ENCODE data around the gene BIN1. TPM values are rescaled to one million over a fixed set of nuclear protein-coding genes. Genes with fewer than 3 reads are reported as not detected.

The BIN1 gene
- total RNA-seq, 1 experiment from 2014 or later: 42.5 TPM

GRCh38 chr2:127044977-127045661, 61.8 kb downstream of the BIN1 start (continued):
- TF ChIP-seq AFF4 (CRISPR knock-in tag; IDR thresholded peaks at IDR 0.05; ENCODE audit: borderline replicate concordance): no peak
- TF ChIP-seq ATF2 (CRISPR knock-in tag; IDR thresholded peaks at IDR 0.05; ENCODE audit: borderline replicate concordance, low read depth): no peak
- no peak for TF ChIP-seq MXD4 (CRISPR knock-in tag; IDR thresholded peaks at IDR 0.05; ENCODE audit: borderline replicate concordance)
- TF ChIP-seq ZNF138 (CRISPR knock-in tag; conservative IDR thresholded peaks at IDR 0.05): no peak

- no peaks in the 10 kb centered on the region for H3K36me3 Mint-ChIP-seq
- H3K27me3 Mint-ChIP-seq (ENCODE audit: low read depth): peaks cover 3% of the 10 kb centered on the region
- H3K27ac Mint-ChIP-seq: no peak overlapping the region
- no peak for DNase-seq (ENCODE audit: low spot score)
- H3K4me1 Mint-ChIP-seq: no peaks in the 10 kb centered on the region
- no peak for ATAC-seq
- TF ChIP-seq GABPB1 (CRISPR knock-in tag; IDR thresholded peaks at IDR 0.05) (no peak), ZBTB21 (CRISPR knock-in tag; IDR thresholded peaks at IDR 0.05; ENCODE audit: borderline replicate concordance) (no peak)
- CTCF ChIA-PET: no interaction called here
- H3K9me3 Mint-ChIP-seq: no peaks in the 10 kb centered on the region
- POLR2A ChIA-PET: no interaction called here
- no peak overlapping the region for H3K4me3 Mint-ChIP-seq
Observed at GRCh38 chr2:127044165-127044718, 62.7 kb downstream of the BIN1 start.

GRCh38 chr2:127043367-127044164, 63.4 kb downstream of the BIN1 start:
- ChIA-PET POLR2A (interaction anchor here (0.6 kb wide), 1 partner anchor 17 kb away, joined by 3 read pairs; no protein-coding TSS in a partner anchor), CTCF (interaction anchor here (1.2 to 3.2 kb wide), 2 partner anchors 18 to 71 kb away, joined by 4 to 10 read pairs; no protein-coding TSS in a partner anchor)
- TF ChIP-seq ZBTB43 (CRISPR knock-in tag; IDR thresholded peaks at IDR 0.05) (peak; percentile 94; the same call in 1 of the 2 replicates), EMX1 (CRISPR knock-in tag; IDR thresholded peaks at IDR 0.05) (no peak), ZNF232 (CRISPR knock-in tag; IDR thresholded peaks at IDR 0.05) (no peak), ZSCAN18 (CRISPR knock-in tag; IDR thresholded peaks at IDR 0.05) (no peak), NR3C1 (CRISPR knock-in tag; conservative IDR thresholded peaks at IDR 0.05; ENCODE audit: low read depth) (no peak), FOXK1 (CRISPR knock-in tag; IDR thresholded peaks at IDR 0.05) (no peak), STAT6 (CRISPR knock-in tag; conservative IDR thresholded peaks at IDR 0.05; ENCODE audit: low read depth) (no peak), CBFB (CRISPR knock-in tag; IDR thresholded peaks at IDR 0.05; ENCODE audit: low read depth) (no peak), TCF7 (CRISPR knock-in tag; IDR thresholded peaks at IDR 0.05; ENCODE audit: low read depth) (no peak)
- Mint-ChIP-seq H3K27ac (no peak overlapping the region), H3K4me1 (no peaks in the 10 kb centered on the region), H3K4me3 (no peak overlapping the region), H3K36me3 (no peaks in the 10 kb centered on the region), H3K9me3 (no peaks in the 10 kb centered on the region), H3K27me3 (ENCODE audit: low read depth) (peaks cover 3% of the 10 kb centered on the region)
- DNase-seq (ENCODE audit: low spot score) (no peak), ATAC-seq (peak; percentile 53)
